DOHH2 (cell line): ENCODE data around the gene NXPH3.

ENCODE experiments used
- H3F3A ChIP-seq: fragments of 200-600 bp; sonication (generic), shearing (Covaris generic); 2 replicates; pipeline ENCODE4 v1.6.0; 2016; ENCODE audit warnings: antibody characterized with exemption, mild to moderate bottlenecking; ENCODE audit not compliant: control insufficient read depth, insufficient read depth
- H3K27ac ChIP-seq: fragments of 200-600 bp; sonication (generic); 2 replicates; pipeline ENCODE4 v1.5.1; 2014; ENCODE audit warnings: low read depth, mild to moderate bottlenecking, low read length, moderate library complexity
- H3K27me3 ChIP-seq: fragments of 200-600 bp; sonication (generic); 2 replicates; pipeline ENCODE4 v1.6.1; 2014; ENCODE audit warnings: mild to moderate bottlenecking, low read length, mixed read lengths; ENCODE audit not compliant: control insufficient read depth
- H3K36me3 ChIP-seq: fragments of 200-600 bp; sonication (generic); 2 replicates; pipeline ENCODE4 v1.6.1; 2014; ENCODE audit warnings: mild to moderate bottlenecking, low read length, moderate library complexity, mixed read lengths; ENCODE audit not compliant: control insufficient read depth
- H3K4me1 ChIP-seq: fragments of 200-600 bp; sonication (generic); 2 replicates; pipeline ENCODE4 v1.6.1; 2014; ENCODE audit warnings: mild to moderate bottlenecking, low read length, mixed read lengths; ENCODE audit not compliant: control insufficient read depth
- H3K4me2 ChIP-seq: fragments of 200-600 bp; sonication (generic); 2 replicates; pipeline ENCODE4 v1.6.0; 2014; ENCODE audit warnings: mild to moderate bottlenecking, low read length, moderate library complexity
- H3K4me3 ChIP-seq: fragments of 200-600 bp; sonication (generic); 2 replicates; pipeline ENCODE4 v1.5.1; 2014; ENCODE audit warnings: mild to moderate bottlenecking, low read length, mixed read lengths
- H3K79me2 ChIP-seq: fragments of 200-600 bp; sonication (generic); 2 replicates; pipeline ENCODE4 v1.6.1; 2014; ENCODE audit warnings: mild to moderate bottlenecking, low read length, mixed read lengths; ENCODE audit not compliant: control insufficient read depth
- H3K9me2 ChIP-seq: fragments of 200-600 bp; sonication (generic); replicated peaks from 2 replicates; pipeline ENCODE4 v1.6.1; 2014; ENCODE audit warnings: mild to moderate bottlenecking, low read length, mixed read lengths; ENCODE audit not compliant: control insufficient read depth
- H3K9me3 ChIP-seq: fragments of 200-600 bp; sonication (generic); 2 replicates; pipeline ENCODE4 v1.6.1; 2014; ENCODE audit warnings: antibody characterized with exemption, low read length, mixed read lengths; ENCODE audit not compliant: control insufficient read depth, insufficient read depth
- H4K20me1 ChIP-seq: fragments of 200-600 bp; sonication (generic); 2 replicates; pipeline ENCODE4 v1.6.0; 2014; ENCODE audit warnings: low read depth, mild to moderate bottlenecking, antibody characterized with exemption, low read length, moderate library complexity; ENCODE audit not compliant: control insufficient read depth, insufficient read depth
- EZH2phosphoT487 ChIP-seq: fragments of 200-600 bp; sonication (generic); IDR thresholded peaks from 2 replicates; pipeline ENCODE4 v1.6.1; 2017; ENCODE audit warnings: borderline replicate concordance, mild to moderate bottlenecking, antibody characterized with exemption, low read length, moderate library complexity, mixed read lengths
- TF ChIP-seq, protein P1 (sequence below): fragments of 200-600 bp; sonication (generic); IDR thresholded peaks from one replicate; pipeline ENCODE4 v1.5.1; 2014; ENCODE audit warnings: antibody characterized with exemption, mild to moderate bottlenecking, low read depth, low read length; ENCODE audit not compliant: poor library complexity, severe bottlenecking

The NXPH3 gene

DNA sequence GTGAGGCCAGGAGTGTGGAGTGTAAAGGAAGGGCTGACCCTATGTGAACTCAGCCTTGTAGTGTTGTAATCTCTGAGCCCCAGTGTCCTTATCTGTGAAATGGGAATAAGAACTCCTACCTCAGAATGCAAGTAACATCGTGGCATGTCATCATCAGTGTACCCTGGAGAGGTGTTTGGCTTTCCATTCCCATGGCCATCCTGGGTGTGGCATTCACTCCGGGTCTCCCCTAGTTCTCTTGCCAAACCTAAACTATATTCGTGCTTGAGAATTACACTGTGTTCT is 1.9 kb downstream of the NXPH3 start:
- TF ChIP-seq, protein P1, sequence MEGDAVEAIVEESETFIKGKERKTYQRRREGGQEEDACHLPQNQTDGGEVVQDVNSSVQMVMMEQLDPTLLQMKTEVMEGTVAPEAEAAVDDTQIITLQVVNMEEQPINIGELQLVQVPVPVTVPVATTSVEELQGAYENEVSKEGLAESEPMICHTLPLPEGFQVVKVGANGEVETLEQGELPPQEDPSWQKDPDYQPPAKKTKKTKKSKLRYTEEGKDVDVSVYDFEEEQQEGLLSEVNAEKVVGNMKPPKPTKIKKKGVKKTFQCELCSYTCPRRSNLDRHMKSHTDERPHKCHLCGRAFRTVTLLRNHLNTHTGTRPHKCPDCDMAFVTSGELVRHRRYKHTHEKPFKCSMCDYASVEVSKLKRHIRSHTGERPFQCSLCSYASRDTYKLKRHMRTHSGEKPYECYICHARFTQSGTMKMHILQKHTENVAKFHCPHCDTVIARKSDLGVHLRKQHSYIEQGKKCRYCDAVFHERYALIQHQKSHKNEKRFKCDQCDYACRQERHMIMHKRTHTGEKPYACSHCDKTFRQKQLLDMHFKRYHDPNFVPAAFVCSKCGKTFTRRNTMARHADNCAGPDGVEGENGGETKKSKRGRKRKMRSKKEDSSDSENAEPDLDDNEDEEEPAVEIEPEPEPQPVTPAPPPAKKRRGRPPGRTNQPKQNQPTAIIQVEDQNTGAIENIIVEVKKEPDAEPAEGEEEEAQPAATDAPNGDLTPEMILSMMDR: no peak
- TF ChIP-seq EZH2phosphoT487: no peak
- Histone ChIP-seq H3K4me1 (no peaks in the 10 kb centered on the region), H3K9me3 (no peaks in the 10 kb centered on the region), H3K4me2 (no peak overlapping the region), H3K27ac (no peak overlapping the region), H3K4me3 (no peak overlapping the region), H3K9me2 (no peaks in the 10 kb centered on the region), H3F3A (no peaks in the 10 kb centered on the region), H3K79me2 (no peaks in the 10 kb centered on the region), H4K20me1 (no peaks in the 10 kb centered on the region), H3K36me3 (no peaks in the 10 kb centered on the region), H3K27me3 (peaks cover 49% of the 10 kb centered on the region)

DNA sequence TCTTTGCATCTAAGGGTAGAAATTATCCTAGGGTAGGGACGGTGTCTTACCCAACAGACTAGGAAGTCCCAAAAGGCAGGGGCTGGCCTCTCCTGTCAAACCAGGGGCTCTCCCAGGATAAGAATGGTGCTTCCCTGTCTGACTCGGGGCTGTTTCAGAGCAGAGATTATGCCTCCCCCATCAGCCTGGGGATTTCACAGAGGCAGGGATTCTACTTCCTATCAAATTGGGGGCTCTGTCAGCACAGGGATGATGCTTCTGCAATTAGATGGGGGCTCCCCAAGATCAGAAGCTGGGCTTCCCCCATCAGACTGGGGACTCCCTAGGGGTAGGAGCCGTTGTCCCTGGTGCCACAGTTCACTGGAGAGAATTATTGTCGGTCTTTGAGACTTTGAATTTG is 2.3 kb downstream of the NXPH3 start:
- H3K9me3 ChIP-seq: no peaks in the 10 kb centered on the region
- H3K4me2 ChIP-seq: no peak overlapping the region
- TF ChIP-seq, protein P1: no peak
- no peak for TF ChIP-seq EZH2phosphoT487
- no peak overlapping the region for H3K27ac ChIP-seq
- no peaks in the 10 kb centered on the region for H3K4me1 ChIP-seq
- H4K20me1 ChIP-seq: no peaks in the 10 kb centered on the region
- H3K9me2 ChIP-seq: no peaks in the 10 kb centered on the region
- no peaks in the 10 kb centered on the region for H3K79me2 ChIP-seq
- H3K36me3 ChIP-seq: no peaks in the 10 kb centered on the region
- H3K4me3 ChIP-seq: no peak overlapping the region
- no peaks in the 10 kb centered on the region for H3F3A ChIP-seq
- H3K27me3 ChIP-seq: peaks cover 45% of the 10 kb centered on the region

DNA sequence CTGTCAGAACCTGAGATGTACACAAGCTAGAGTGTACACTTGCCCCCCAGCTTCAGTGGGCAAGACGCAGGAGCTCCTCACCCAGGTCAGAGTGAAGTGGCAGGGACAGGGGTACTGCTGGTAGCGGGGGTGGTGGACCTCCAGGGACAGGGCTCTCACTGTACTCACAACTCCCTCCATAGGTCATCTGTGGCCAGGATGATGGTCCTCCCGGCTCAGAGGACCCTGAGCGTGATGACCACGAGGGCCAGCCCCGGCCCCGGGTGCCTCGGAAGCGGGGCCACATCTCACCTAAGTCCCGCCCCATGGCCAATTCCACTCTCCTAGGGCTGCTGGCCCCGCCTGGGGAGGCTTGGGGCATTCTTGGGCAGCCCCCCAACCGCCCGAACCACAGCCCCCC is 2.7 kb downstream of the NXPH3 start:
- Histone ChIP-seq H3K9me3 (no peaks in the 10 kb centered on the region), H3K4me1 (no peaks in the 10 kb centered on the region), H3K79me2 (no peaks in the 10 kb centered on the region), H3F3A (no peaks in the 10 kb centered on the region), H3K27ac (no peak overlapping the region), H3K27me3 (peaks cover 45% of the 10 kb centered on the region), H3K9me2 (no peaks in the 10 kb centered on the region), H3K36me3 (no peaks in the 10 kb centered on the region), H4K20me1 (no peaks in the 10 kb centered on the region), H3K4me3 (no peak overlapping the region), H3K4me2 (no peak overlapping the region)
- TF ChIP-seq, protein P1: no peak
- TF ChIP-seq EZH2phosphoT487: no peak

DNA sequence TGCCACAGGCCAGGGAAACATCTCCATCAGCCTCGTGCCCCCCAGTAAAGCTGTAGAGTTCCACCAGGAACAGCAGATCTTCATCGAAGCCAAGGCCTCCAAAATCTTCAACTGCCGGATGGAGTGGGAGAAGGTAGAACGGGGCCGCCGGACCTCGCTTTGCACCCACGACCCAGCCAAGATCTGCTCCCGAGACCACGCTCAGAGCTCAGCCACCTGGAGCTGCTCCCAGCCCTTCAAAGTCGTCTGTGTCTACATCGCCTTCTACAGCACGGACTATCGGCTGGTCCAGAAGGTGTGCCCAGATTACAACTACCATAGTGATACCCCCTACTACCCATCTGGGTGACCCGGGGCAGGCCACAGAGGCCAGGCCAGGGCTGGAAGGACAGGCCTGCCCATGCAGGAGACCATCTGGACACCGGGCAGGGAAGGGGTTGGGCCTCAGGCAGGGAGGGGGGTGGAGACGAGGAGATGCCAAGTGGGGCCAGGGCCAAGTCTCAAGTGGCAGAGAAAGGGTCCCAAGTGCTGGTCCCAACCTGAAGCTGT is 3.4 kb downstream of the NXPH3 start:
- no peaks in the 10 kb centered on the region for H3K79me2 ChIP-seq
- no peak for TF ChIP-seq EZH2phosphoT487
- TF ChIP-seq, protein P1: no peak

More for the DNA sequence above, 3.4 kb downstream of the NXPH3 start:
- Histone ChIP-seq H3K36me3 (no peaks in the 10 kb centered on the region), H3K4me2 (no peak overlapping the region), H3K27me3 (peaks cover 40% of the 10 kb centered on the region), H3K9me3 (no peaks in the 10 kb centered on the region), H3K4me3 (no peak overlapping the region), H3K4me1 (no peaks in the 10 kb centered on the region), H3K9me2 (no peaks in the 10 kb centered on the region), H4K20me1 (no peaks in the 10 kb centered on the region), H3F3A (no peaks in the 10 kb centered on the region), H3K27ac (no peak overlapping the region)
